Measurements from ENCODE around the gene ARL5A. TPM values are rescaled to one million over a fixed set of nuclear protein-coding genes. Genes with fewer than 3 reads are reported as not detected.
"Not testable (repeated sequence)": the region's sequence is repeated elsewhere in the genome, so short reads cannot be mapped to it uniquely, and the experiment has no call there.

Gene ARL5A
- total and polyA plus RNA-seq, 12 donors: 8.3 to 62.3 (median 55.6) TPM

DNA sequence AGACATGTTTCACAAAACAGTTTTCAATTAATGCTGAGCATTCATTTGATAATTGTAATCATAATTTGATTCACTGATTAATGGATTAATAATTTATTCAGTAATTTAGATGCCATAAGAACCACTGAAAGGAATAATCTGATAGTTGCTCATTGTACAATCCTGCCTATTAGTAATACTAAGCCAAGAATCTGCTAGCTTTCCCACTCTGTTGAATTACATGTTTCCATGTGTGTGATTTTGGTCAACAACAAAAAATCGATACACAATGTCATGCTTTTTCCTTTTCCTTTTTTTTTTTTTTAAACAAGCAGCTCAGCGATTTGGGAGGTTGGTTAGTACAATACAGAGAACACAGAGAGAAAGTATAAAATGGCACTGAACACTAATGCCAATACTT lies 25.9 kb downstream of the ARL5A start:
- peaks cover 0 to 84% (median 21%) of the 10 kb centered on the region in 9 donors for H3K36me3 ChIP-seq
- peaks cover 0 to 4% (median 0%) of the 10 kb centered on the region in 9 donors for H3K4me1 ChIP-seq
- no peaks in the 10 kb centered on the region for H3K27me3 ChIP-seq
- H3K9me3 ChIP-seq: no peaks in the 10 kb centered on the region
- TF ChIP-seq, protein P1, sequence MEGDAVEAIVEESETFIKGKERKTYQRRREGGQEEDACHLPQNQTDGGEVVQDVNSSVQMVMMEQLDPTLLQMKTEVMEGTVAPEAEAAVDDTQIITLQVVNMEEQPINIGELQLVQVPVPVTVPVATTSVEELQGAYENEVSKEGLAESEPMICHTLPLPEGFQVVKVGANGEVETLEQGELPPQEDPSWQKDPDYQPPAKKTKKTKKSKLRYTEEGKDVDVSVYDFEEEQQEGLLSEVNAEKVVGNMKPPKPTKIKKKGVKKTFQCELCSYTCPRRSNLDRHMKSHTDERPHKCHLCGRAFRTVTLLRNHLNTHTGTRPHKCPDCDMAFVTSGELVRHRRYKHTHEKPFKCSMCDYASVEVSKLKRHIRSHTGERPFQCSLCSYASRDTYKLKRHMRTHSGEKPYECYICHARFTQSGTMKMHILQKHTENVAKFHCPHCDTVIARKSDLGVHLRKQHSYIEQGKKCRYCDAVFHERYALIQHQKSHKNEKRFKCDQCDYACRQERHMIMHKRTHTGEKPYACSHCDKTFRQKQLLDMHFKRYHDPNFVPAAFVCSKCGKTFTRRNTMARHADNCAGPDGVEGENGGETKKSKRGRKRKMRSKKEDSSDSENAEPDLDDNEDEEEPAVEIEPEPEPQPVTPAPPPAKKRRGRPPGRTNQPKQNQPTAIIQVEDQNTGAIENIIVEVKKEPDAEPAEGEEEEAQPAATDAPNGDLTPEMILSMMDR (IDR thresholded peaks at IDR 0.05): no peak
- intact Hi-C loops (cut with DNase I): no loop called here
- WGBS, 2 donors: 90 to 98% methylated on average over 2 of the region's 2 CpGs
- H3K4me3 ChIP-seq: no peak overlapping the region
- H3K27ac ChIP-seq: no peak overlapping the region
- DNase-seq (no peak), ATAC-seq (no peak)

DNA sequence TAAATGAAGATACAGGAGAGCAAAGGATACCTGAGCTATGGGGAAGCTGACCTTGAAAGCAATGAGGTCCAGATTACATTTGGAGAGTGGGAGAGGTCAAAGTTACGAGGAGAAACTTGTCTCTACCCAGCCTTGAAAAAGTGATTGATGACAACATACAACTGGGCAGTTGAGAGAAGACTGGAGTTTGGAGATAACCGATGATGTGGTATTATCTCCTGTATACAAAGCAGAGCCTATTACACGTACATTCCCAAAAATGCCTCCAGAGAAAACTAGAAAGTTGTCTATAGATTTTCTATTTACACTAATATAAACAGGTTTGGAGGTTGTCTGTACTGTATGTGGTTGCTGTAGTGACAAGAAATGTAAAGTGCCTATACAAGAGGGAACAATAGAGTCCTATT lies 28.3 kb downstream of the ARL5A start:
- peaks cover 0 to 81% (median 6%) of the 10 kb centered on the region in 9 donors for H3K36me3 ChIP-seq
- intact Hi-C loops (cut with DNase I): no loop called here
- H3K27me3 ChIP-seq: no peaks in the 10 kb centered on the region
- H3K9me3 ChIP-seq: no peaks in the 10 kb centered on the region
- TF ChIP-seq, protein P1 (IDR thresholded peaks at IDR 0.05): no peak
- WGBS, 2 donors: 83 to 89% methylated on average over 3 of the region's 3 CpGs
- H3K4me1 ChIP-seq: peaks cover 0 to 4% (median 0%) of the 10 kb centered on the region in 9 donors
- no peak overlapping the region for H3K27ac ChIP-seq
- no peak overlapping the region for H3K4me3 ChIP-seq
- no peak for ATAC-seq
- DNase-seq: no peak

DNA sequence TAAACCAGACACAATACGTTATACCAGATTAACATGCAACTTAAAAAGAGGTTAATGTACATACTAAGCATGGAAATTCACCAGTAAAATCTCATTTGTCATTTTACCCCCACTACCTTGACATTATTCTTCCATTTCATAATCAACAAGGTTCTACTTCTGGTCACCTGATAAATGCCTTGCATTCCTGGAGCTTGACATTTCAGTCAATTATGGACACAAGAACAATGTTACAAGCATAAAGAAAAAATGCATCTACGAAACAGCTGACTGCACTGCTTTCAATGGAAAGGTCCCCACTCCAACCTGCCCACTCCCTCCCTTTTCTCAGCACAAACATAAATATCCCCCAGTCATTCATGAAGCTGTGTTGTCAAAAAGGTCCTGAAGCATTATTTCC lies 31.4 kb downstream of the ARL5A start:
- no peak for DNase-seq
- intact Hi-C loops (cut with DNase I): no loop called here
- TF ChIP-seq, protein P1 (IDR thresholded peaks at IDR 0.05): no peak
- Histone ChIP-seq H3K4me3 (no peak overlapping the region), H3K4me1 (peaks cover 0 to 4% (median 0%) of the 10 kb centered on the region in 9 donors), H3K9me3 (peaks cover 0 to 2% (median 0%) of the 10 kb centered on the region in 11 donors), H3K27ac (no peak overlapping the region), H3K36me3 (peaks cover 0 to 68% (median 0%) of the 10 kb centered on the region in 9 donors), H3K27me3 (no peaks in the 10 kb centered on the region)
- WGBS, 2 donors: 76 to 84% methylated on average over 2 of the region's 2 CpGs
- no peak for ATAC-seq

DNA sequence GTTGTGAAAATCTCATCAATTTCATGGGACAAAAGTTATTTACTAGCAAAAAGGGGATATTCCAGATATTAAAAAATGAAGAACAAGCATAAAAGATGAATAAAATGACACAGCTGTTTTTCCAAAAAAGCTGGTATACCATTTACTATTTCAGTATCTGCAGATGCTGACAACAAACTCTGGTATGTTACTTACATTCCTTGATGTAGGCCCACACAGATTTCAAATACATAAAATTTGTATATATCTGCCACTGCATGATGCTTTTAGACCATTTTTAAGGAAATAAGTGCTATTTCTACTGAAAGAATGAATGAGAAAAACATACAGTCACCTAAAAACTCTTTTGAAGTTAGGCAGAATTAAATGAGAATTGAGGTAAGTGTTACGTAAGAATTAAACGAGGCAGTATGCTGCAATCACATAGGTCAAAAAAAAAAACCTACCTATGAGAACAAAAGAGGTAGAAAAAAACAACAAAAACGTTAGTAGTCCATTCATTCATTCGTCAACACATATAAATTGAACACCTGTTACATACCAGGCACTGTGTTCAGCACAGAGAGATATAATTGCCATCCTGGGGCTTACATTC lies 32.5 kb downstream of the ARL5A start:
- Histone ChIP-seq H3K4me1 (peaks cover 0 to 4% (median 0%) of the 10 kb centered on the region in 9 donors), H3K27me3 (no peaks in the 10 kb centered on the region), H3K4me3 (no peak overlapping the region), H3K9me3 (peaks cover 0 to 6% (median 0%) of the 10 kb centered on the region in 11 donors), H3K36me3 (peaks cover 0 to 69% (median 0%) of the 10 kb centered on the region in 9 donors), H3K27ac (no peak overlapping the region)
- DNase-seq (no peak), ATAC-seq (no peak)
- TF ChIP-seq, protein P1 (IDR thresholded peaks at IDR 0.05): no peak
- intact Hi-C loops (cut with DNase I): no loop called here
- WGBS, 2 donors: 75 to 78% methylated on average over 4 of the region's 4 CpGs

DNA sequence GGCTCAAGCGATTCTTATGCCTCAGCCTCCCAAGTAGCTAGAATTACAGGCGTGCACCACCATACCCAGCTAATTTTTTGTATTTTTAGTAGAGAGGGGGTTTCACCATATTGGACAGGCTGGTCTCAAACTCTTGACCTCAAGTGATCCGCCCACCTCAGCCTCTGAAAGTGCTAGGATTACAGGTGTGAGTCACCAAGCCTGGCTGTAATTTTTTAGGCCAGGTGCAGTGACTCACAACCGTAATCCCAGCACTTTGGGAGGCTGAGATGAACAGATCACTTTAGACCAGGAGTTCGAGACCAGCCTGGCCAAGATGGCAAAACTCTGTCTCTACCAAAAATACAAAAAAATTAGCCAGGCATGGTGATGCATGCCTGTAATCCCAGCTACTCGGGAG lies 33.8 kb downstream of the ARL5A start:
- DNase-seq; H3K27ac ChIP-seq; intact Hi-C loops (cut with DNase I); H3K4me1 ChIP-seq; ATAC-seq; H3K4me3 ChIP-seq; H3K9me3 ChIP-seq; H3K27me3 ChIP-seq: not testable (repeated sequence)
- peaks cover 0 to 63% (median 0%) of the 10 kb centered on the region in 9 donors for H3K36me3 ChIP-seq
- WGBS, 2 donors: 98% methylated on average over 6 of the region's 6 CpGs
